NCI-H774 (cell line): ENCODE results near the gene NUDT2.
"Not testable (repeated sequence)": the region's sequence is repeated elsewhere in the genome, so short reads cannot be mapped to it uniquely, and the experiment has no call there.

Experiments used
- DNase-seq: peaks from one replicate; lab custom pipeline; 2025; lab: John Stamatoyannopoulos, UW

The NUDT2 gene

GRCh38 chr9:34335376-34335775 lies 6.0 kb downstream of the NUDT2 start:
- no peak for DNase-seq

DNA sequence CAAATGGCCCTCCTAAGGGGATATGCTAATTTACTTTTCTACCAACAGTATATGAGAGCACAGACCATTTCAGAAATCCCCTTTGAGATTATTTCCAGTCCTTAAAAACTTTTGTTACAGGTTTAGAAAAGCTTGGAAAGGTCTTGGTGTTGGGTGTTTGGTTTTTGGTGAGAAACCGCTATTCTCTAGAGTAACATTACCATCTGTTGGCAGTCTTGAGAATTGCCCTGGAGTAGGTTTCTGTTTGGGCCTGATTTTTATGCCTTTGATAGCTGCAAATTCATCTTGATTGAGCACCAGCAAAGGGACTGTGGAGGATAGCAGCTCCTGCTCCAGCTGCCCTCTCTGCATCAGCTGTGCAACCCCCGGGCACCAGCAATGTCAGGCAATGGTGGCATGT lies 8.0 kb downstream of the NUDT2 start:
- DNase-seq: no peak

DNA sequence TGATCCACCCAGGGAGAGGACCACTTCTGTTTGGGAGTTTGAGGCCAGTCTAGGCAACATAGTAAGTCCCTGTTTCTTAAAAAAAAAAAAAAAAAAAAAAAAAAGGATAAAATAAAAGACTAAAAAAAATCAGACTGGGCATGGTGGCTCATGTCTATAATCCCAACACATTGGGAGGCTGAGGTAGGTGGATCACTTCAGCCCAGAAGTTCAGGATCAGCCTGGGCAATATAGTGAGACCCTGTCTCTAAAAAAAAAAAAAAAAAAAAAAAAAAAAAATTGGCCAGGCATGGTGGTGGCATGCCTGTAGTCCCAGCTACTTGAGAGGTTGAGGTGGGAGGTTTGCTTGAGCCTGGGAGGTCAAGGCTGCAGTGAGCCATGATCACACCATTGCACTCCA lies 8.7 kb downstream of the NUDT2 start:
- DNase-seq: not testable (repeated sequence)

- DNase-seq: no peak
Observed at GRCh38 chr9:34338665-34339385, 9.5 kb downstream of the NUDT2 start.

DNA sequence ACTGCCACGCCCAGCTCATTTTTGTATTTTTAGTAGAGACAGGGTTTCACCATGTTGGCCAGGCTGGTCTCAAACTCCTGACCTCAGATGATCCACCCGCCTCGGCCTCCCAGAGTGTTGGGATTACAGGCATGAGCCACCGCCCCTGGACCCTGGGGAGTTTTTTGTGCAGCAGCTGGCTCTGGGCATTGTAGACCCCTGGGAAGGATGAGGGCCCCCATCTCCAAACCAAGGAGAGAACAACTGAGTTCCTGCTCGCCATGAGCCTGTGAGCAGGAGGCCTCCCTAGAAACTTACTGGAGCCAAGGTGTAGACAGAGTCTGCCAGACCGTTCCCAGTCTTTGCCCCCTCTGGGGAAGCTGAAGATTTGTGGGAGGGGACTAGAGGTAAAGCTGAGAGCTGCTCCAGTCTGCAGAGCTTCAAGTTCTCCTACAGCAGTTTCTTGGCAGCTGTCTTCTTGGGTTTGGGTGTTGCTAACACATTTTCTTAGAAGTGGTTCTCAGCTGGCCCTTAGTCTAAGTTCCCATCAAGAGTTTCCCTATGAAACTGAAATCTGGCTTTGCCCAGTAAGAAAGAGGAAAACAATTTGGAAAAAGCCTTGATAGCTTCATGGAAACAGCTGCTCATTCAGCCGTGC lies 12.4 kb downstream of the NUDT2 start:
- DNase-seq: no peak

DNA sequence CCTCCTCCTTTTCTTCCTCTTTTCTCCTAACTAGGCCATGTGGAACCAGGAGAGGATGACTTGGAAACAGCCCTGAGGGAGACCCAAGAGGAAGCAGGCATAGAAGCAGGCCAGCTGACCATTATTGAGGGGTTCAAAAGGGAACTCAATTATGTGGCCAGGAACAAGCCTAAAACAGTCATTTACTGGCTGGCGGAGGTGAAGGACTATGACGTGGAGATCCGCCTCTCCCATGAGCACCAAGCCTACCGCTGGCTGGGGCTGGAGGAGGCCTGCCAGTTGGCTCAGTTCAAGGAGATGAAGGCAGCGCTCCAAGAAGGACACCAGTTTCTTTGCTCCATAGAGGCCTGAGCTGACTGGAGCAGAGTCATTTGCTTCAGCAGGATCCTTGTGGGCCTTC lies 13.7 kb downstream of the NUDT2 start:
- no peak for DNase-seq

DNA sequence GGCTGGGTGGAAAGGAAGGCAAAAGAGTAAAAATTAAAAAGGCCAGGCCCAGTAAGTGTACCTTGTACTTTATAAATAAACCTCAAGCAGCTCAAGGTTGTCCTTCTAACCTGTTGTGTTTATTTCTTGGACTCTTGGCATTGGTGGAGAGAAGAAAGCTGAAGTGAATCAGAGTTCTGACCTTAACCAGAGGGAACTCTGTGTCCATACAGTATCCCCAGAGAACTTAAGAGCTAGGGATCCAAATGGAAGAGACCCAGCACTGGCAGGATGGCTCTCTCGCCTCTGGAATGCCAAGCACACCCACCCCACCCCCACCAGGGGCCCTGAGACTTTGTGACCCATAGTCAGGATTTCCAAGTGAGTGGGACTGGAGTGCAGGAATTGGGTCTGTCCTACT lies 14.2 kb downstream of the NUDT2 start:
- DNase-seq: no peak

DNA sequence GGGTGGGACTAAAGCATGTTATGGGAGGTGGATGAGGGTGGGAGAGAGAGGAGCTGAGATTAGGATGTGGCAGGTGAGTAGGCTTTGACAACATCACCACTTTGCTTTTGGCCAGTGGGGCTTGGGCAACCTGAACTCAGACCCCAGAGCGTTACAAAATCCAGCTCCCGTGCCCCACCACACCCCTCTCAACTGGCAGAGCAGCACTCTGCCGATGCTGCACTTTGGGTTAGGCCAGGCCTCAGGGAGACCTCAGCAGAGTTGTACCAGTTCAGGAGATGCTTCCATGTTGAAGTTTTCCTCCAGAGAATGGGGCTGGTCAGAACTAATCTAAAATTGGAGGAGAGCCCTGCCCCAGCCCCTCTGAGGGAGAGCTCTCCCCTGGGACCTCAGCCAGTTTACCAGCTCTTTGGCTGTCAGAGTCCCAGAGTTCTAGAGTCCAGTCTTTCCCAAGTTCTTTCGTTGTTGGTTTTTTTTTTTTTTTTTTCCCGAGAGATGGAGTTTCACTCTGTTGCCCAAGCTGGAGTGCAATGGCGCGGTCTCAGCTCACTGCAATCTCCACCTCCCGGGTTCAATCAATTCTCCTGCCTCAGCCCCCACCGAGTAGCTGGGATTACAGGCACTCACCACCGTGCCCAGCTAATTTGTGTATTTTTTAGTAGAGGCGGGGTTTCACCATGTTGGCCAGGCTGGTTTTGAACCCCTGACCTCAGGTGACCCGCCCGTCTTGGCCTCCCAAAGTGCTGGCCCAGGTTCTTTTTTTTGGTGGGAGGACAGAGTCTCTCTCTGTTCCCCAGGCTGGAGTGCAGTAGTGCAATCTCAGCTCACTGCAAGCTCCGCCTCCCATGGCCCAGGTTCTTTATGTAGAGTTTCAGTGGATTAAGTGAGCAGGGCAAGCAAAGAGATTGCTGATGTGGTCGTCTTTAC lies 17.8 kb downstream of the NUDT2 start:
- no peak for DNase-seq

- no peak for DNase-seq
Observed at GRCh38 chr9:34347800-34348158, 18.4 kb downstream of the NUDT2 start.

DNA sequence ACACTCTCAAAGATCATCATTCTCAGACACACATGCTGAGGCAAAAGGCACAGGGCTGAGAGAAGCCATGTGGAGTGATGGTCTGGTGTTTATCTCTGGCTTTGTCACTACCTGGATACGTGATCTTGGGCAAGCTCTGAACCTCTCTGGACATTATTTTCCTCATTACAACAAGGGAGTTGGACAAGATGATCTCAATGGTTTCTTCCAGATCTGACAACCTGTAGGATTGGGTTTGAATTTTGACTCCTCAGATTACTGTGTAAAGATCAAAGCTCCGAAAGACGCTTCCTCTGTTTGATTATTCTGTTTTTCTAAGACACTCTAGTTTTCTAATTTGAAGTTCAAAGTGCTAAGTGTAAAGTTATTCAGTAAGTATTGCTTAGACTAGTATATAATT lies 20.0 kb downstream of the NUDT2 start:
- no peak for DNase-seq

DNA sequence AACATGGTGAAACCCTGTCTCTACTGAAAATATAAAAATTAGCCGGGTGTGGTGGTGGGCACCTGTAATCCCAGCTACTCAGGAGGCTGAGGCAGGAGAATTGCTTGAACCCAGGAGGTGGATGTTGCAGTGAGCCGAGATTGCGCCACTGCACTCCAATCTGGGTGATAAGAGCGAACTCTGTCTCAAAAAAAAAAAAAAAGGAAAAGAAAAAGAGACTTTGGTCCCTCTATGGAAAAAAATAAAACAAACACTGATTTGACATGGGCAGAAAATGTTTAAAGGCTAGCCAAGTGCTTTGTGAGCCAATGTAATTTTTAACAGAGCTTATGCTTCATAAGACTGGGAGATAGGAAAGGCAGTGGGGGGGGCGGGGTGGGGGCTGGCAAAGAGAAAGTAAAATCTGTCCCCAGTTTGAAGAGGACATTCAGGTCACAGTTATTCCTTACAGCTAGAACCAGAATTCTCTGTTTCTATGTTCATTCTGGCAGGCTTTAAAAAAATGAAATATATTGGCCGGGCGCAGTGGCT lies 22.8 kb downstream of the NUDT2 start:
- not testable (repeated sequence) for DNase-seq

DNA sequence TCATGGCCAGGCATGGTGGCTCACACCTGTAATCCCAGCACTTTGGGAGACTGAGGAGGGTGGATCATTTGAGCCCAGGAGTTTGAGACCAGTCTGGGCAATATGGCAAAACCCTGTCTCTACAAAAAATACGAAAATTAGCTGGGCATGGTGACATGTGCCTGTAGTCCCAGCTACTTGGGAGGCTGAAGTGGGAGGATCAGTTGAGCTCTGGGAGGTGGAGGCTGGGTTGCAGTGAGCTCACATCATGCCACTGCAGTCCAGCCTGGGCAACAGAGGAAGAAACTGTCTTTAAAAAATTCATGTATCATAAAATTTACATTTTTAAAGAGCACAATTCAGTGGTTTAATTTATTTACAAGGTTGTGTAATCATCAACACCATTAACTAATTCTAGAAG lies 23.6 kb downstream of the NUDT2 start:
- DNase-seq: not testable (repeated sequence)

DNA sequence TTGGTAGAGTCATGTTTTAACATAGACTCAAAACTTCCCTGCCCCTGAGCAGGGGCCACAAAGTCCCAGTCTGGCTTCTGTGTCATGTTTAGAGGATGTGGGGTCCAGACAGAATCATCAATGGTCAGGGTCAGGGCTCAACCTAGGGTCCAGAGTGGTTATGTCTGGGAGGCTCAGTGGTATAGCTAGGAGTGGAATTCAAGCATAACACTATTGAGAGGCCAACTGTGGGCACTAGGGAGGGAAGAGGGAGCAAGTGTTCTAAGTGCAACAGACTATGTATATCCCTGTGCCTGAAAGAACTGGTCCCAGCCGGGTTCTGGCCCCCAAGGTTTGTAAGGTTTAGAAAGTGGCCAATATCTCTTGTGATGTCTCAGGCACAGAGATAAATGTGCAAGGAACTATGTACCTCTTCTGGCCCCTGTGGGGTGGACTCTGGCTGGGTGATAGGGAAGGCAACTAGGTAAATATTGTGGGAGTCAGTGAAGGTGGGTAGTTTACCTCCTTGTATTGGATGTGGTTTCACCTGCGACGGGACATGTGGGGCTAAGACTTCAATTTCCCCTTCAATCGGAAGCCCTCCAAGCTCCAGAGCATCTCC lies 33.3 kb downstream of the NUDT2 start:
- DNase-seq: no peak

- DNase-seq: no peak
Observed at GRCh38 chr9:34363619-34364351, 34.4 kb downstream of the NUDT2 start.

GRCh38 chr9:34365282-34365681 lies 35.9 kb downstream of the NUDT2 start:
- no peak for DNase-seq

DNA sequence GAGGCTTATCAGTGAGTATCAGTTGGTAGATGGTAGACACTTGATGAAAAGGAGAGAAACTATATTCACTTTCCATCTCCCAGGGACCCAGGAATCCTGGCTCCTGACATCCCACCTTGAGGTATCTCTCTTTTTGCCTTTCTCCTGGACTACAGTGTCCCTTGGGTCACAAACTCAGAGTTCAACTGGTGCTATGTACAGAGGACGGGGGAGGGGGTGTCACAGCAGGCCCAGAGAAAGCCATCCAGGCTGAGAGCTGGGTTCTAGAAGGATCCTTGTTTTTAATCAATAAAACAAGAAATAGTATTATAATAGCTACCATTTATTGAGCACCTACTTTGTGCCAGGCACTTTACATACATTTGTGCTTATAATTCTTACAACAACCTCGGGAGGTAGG lies 37.0 kb downstream of the NUDT2 start:
- no peak for DNase-seq

DNA sequence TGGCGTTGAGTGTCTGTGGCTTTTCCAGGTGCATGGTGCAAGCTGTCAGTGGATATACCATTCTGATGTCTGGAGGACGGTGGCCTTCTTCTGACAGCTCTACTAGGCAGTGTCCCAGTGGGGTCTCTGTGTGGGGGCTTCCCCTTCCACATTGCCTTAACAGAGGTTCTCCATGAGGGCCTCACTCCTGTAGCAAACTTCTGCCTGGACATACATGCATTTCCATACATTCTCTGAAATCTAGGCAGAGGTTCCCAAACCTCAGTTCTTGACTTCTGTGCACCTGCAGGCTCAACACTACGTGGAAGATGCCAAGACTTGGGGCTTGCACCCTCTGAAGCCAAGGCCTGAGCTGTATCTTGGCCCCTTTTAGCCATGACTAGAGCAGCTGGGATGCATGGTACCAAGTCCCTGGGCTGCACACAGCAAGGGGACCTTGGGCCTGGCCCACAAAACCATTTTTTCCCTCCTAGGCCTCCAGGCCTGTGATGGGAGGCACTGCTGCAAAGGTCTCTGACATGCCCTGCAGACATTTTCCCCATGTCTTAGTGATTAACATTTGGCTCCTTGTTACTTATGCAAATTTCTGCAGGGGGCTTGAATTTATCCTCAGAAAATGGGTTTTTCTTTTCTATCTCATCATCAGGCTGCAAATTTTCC lies 38.5 kb downstream of the NUDT2 start:
- not testable (repeated sequence) for DNase-seq

GRCh38 chr9:34368796-34369195 lies 39.4 kb downstream of the NUDT2 start:
- DNase-seq: not testable (repeated sequence)

GRCh38 chr9:34369636-34370035 lies 40.3 kb downstream of the NUDT2 start:
- DNase-seq: no peak

GRCh38 chr9:34370335-34370969 lies 41.1 kb downstream of the NUDT2 start:
- DNase-seq: no peak
